NOMO-1 treated with DMSO at 0.1 percent for 48 hours (cell line): ENCODE measurements around the gene PTPN6.
A peak's percentile ranks its signal among the peaks of the same experiment; 100 is the strongest.

ENCODE experiments used
- DNase-seq: peaks from one replicate; lab custom pipeline; 2025; ENCODE audit not compliant: unreplicated experiment; lab: John Stamatoyannopoulos, UW

PTPN6 gene

GRCh38 chr12:6954316-6955107, 3.4 kb downstream of the PTPN6 start:
- no peak for DNase-seq

DNA sequence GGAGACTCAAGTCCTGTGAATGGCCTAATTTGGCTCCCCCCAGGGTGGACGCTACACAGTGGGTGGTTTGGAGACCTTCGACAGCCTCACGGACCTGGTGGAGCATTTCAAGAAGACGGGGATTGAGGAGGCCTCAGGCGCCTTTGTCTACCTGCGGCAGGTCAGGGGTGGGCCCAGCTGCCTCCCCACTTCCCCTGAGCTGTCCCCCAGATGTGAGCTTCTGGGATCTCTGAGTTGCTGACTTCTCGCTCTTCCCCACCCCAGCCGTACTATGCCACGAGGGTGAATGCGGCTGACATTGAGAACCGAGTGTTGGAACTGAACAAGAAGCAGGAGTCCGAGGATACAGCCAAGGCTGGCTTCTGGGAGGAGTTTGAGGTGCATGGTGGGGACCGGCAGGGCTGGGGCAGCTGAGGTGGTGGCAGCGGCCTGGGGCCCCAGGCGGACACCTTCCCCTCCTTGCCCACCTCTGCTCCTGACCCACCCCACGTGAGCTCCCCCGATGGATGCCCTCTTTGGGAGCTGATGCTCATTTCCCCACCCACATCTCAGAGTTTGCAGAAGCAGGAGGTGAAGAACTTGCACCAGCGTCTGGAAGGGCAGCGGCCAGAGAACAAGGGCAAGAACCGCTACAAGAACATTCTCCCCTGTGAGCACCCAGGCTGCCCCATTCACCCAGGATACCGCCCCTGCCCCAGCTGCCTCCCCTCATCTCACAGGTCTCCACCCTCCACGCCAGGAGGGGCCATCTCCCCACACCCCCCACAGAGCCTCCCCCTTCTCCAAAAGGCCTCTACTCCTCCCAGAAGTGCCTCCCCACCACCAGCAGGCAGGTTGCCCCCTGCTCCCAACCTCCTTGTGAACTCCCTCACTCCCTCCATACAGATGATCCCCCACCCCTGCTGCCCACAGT, 4.2 kb downstream of the PTPN6 start:
- no peak for DNase-seq

DNA sequence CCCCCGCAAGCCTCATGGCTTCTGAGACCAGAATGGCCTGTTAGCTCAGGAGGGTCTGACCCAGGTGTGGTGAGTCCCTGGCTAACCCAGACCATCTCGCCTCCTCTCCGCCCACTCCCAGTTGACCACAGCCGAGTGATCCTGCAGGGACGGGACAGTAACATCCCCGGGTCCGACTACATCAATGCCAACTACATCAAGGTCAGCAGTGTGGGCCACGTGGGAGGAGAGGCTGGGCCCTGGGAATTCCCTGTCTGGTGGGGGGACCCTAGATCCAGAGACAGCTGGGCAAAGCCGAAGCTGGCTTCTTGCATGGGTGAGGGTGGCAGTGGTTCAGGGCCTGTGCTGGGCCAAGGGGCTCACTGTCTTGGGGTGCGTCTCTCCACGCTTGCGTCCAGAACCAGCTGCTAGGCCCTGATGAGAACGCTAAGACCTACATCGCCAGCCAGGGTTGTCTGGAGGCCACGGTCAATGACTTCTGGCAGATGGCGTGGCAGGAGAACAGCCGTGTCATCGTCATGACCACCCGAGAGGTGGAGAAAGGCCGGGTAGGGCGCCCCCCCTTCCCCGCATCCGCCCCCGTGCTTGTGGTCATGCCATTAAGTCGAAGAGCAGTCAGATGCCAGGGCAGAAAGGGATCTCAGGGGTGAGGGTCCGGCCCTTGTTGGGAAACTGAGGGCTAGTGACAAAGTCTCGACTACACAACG, 5.0 kb downstream of the PTPN6 start:
- DNase-seq = no peak

DNA sequence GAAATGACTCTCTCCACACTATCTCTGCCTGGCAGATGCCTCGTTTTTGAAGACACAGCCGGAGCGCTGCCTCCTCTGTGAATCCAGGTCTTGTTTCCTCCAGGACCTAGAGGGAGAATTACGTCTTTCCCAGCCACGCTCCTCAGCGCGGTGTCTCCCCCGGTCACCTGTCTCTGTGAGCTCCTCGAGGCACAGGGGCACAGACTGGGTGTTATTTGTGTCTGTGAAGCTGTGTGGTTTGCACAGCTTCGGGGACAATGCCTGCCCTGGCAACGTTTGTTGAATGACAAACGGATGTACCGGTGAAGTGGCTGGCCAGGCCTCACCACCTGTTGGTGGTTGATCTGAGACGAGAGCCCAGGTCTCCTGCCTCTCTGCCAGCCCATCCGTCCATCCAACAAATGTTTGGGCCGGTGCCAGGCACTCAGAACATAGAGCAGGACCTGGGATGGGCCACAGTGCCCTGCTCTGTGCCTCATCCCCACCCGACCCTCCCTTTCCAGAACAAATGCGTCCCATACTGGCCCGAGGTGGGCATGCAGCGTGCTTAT, 6.1 kb downstream of the PTPN6 start:
- DNase-seq = no peak

- DNase-seq = no peak
Observed at GRCh38 chr12:6957741-6958608, 6.8 kb downstream of the PTPN6 start.

GRCh38 chr12:6958609-6959057, 7.5 kb downstream of the PTPN6 start:
- DNase-seq = peak; percentile 54

DNA sequence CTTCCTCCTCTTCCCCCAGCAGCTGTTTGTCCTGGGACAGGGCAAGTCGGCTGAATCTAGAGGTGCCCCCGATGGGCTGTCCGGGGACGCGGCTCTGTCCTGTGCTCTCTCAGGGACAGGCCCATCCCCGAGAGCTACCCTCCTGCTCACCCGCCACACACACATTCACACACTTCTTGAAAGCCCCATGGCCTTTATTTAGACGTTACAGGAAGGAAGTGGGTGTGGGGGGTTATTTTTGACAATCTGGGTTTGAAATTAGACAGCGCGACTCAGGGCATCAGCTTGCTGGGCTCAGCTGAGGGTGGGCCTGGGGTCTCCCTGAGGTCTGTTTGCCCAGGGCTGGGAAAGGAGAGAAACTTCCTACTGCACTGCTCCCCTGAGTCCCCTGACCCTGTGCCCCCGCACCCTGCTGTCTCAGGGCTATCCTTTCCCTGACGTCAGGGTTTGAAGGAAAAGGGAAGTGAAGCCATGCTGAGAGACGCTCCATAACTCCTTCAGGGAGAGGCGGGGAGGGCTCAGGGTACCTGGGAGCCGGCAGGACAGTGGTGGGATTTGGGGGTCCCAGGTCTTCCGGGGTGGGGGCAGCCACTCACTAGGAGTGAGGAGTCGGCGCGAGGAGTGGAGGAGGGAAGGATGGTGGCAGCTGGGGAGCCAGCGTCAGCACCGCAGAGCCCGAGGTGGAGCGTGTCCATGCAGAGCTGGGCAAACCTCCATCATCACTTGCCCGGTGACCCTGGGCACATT, 8.1 kb downstream of the PTPN6 start:
- DNase-seq = peak; percentile 94

DNA sequence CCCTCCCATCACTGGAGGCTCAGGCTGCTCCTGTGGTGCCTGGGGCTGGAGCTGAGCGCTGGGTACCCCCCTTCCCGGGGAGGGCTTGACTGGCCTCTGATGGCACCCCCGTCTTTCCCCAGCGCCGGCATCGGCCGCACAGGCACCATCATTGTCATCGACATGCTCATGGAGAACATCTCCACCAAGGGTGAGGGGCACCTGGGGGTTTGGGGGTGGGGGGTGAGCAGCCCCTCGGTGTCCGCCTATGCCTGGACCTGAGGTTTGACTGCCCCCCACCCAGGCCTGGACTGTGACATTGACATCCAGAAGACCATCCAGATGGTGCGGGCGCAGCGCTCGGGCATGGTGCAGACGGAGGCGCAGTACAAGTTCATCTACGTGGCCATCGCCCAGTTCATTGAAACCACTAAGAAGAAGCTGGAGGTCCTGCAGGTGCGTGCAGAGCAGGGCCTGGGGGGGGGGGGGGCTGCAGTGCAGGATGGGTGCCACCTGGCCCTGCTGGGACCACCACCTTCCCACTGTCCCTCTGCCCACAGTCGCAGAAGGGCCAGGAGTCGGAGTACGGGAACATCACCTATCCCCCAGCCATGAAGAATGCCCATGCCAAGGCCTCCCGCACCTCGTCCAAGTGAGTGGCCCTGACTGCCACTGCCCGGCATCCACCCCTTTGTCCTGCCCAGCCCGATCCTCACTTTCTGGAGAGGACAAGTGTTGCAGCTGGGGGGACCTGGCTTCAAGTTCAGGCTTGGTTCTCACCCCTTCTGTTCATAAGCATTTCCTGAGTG, 8.8 kb downstream of the PTPN6 start:
- DNase-seq = no peak

GRCh38 chr12:6960593-6961277, 9.6 kb downstream of the PTPN6 start:
- DNase-seq = peak; percentile 76

DNA sequence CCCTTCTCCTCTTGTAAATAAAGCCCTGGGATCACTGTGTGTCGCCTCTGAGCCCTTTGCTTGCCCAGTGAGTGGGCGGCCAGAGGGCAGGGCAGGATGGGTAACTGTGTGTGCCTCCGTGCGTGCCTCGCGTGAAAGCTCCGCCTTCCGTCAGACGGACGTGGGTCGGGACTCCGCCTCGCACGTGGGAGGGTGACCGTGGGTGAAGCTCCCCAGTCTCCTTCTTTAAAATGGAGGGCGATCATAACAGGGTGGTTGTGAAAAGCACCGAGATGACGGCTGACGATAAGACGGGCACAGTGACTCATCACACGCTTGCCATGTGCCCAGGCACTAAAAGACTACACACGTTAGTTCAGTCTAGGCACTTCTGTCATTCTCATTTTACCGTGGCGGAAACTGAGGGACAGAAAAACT, 10.1 kb downstream of the PTPN6 start:
- DNase-seq = peak; percentile 47

DNA sequence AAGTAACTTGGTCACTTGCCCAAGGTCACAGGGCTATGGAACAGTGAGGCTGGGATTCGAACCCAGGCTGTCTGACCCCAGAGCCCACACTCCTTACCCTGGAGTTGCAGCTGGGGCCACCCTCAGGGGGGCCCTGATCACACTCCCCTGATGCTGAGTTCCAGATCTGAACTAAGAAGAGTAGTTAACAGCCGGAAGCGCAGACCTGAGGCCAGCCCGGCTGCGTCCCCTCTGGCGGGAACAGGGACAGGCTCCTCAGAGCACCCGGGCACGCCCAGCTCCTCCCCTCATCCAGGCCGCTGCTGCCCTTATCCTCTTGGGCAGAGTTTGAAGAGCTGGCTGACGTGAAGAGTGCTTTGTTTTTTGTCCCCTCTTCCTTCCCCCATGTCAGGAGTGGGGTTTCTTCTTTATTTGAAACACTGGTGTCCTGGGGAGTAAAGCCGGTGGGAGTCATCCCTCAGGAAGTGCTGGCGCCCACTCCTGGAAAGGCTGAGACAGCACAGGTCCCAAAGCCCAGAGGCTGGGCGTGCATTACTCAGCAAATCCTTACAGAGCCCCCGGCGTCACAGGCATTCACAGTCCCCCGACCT, 10.6 kb downstream of the PTPN6 start:
- peak; percentile 79 for DNase-seq

DNA sequence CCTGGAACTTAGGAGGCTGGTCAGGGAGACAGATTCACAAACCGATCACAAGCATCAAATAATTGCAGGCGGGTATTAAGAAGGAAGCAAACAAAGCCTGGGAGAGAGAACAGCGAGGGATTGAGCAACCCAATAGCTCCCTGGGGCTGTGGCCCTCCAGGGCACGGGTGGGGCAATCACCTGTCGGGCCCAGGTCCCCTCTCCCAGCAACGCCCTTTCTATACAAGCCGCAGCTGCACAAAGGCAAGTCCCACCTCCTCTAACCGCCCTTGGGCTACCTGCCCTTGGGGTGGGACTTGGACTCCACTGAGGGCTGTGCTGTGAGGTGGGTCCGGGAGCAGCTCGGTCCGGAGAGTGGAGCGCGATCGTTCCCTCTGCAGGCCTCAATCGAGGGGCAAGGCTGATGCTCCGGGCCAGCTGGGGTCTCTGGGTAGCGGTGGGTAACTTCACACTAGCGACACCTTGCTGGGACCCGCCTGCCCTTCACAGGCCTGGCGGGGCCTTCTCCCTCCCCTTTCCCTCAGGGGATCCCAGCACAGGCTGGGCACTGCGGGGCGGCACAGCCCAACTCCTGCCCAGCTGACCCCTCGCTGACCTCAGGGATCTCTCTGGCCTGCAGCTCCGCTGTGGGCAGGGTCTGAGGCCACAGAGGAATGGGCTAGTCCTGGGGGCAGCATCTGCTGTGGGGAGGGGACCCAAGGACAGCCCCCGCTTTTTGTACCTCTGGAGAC, 11.3 kb downstream of the PTPN6 start:
- DNase-seq = peak; percentile 51

- DNase-seq = no peak
Observed at GRCh38 chr12:6963016-6963731, 12.0 kb downstream of the PTPN6 start.

DNA sequence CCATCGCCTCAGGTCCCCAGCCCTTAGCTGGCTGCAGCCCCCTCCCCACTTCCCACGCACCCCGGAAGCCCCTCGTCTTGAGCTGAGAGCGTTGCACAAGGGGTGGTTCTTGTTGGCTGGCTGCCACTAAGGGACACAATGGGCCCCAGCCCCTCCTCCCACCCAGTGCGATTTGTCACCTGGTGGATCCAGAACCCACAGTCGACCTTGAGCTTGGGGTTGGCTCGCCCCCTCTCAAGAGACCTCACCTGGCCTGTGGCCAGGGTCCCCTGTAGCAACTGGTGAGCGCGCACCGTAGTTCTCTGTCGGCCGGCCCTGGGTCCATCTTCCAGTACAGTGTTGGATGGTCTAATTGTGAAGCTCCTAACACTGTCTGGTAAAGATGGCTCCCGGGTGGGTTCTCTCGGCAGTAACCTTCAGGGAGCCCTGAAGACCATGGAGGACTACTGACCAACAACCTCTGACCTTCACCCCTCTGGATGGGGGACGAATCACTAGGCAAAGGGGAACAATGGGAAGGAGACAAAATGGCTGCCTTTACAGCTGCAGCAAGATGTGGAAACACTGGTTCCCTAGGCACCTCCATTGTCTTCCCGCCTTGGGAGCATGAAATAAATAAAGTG, 12.7 kb downstream of the PTPN6 start:
- DNase-seq = no peak

- no peak for DNase-seq
Observed at GRCh38 chr12:6964605-6965025, 13.5 kb downstream of the PTPN6 start.
